Hepatocyte (in vitro differentiated cells): ENCODE measurements around the gene PHACTR3. TPM values are rescaled to one million over a fixed set of nuclear protein-coding genes. Genes with fewer than 3 reads are reported as not detected.

Source experiments
- DNase-seq: peaks from one replicate; pipeline ENCODE4 v3.0.0-alpha.2; 2016; ENCODE audit warnings: low spot score
- H2AFZ ChIP-seq: fragments of 200-600 bp; sonication (generic); 2 replicates; pipeline ENCODE4 v1.6.0; 2016; ENCODE audit warnings: antibody characterized with exemption, mild to moderate bottlenecking
- H3K27ac ChIP-seq: fragments of 200-600 bp; sonication (generic); 2 replicates; pipeline ENCODE4 v1.5.1; 2016; ENCODE audit warnings: mild to moderate bottlenecking
- H3K27me3 ChIP-seq: fragments of 200-600 bp; sonication (generic); 2 replicates; pipeline ENCODE4 v1.6.1; 2016
- H3K36me3 ChIP-seq: fragments of 200-600 bp; sonication (generic); replicated peaks from 2 replicates; pipeline ENCODE4 v1.5.1; 2016; ENCODE audit warnings: low read depth; ENCODE audit not compliant: insufficient read depth
- H3K4me1 ChIP-seq: fragments of 200-600 bp; sonication (generic); 2 replicates; pipeline ENCODE4 v1.5.1; 2016; ENCODE audit warnings: mild to moderate bottlenecking, moderate library complexity; ENCODE audit not compliant: insufficient read depth
- H3K4me2 ChIP-seq: fragments of 200-600 bp; sonication (generic); 2 replicates; pipeline ENCODE4 v1.6.0; 2016
- H3K4me3 ChIP-seq: fragments of 200-600 bp; sonication (generic); 2 replicates; pipeline ENCODE4 v1.5.1; 2016; ENCODE audit warnings: mild to moderate bottlenecking
- H3K79me2 ChIP-seq: fragments of 200-600 bp; sonication (generic); 2 replicates; pipeline ENCODE4 v1.6.0; 2017; ENCODE audit warnings: mild to moderate bottlenecking
- H3K9me2 ChIP-seq: fragments of 200-600 bp; sonication (generic); replicated peaks from 2 replicates; pipeline ENCODE4 v1.6.0; 2017; ENCODE audit warnings: mild to moderate bottlenecking; ENCODE audit not compliant: insufficient read depth
- H3K9me3 ChIP-seq: fragments of 200-600 bp; sonication (generic); 2 replicates; pipeline ENCODE4 v1.5.1; 2016; ENCODE audit warnings: low read depth, mild to moderate bottlenecking
- H4K20me1 ChIP-seq: fragments of 200-600 bp; sonication (generic); 2 replicates; pipeline ENCODE4 v1.6.0; 2016; ENCODE audit warnings: mild to moderate bottlenecking; ENCODE audit not compliant: insufficient read depth, poor library complexity, severe bottlenecking
- EZH2 ChIP-seq: fragments of 200-600 bp; sonication (generic); IDR thresholded peaks from 2 replicates; pipeline ENCODE4 v1.6.1; 2016; ENCODE audit warnings: antibody characterized with exemption, mild to moderate bottlenecking, borderline replicate concordance
- EZH2phosphoT487 ChIP-seq: fragments of 200-600 bp; sonication (generic); IDR thresholded peaks from one replicate; pipeline ENCODE4 v1.6.1; 2018; ENCODE audit warnings: antibody characterized with exemption, mild to moderate bottlenecking, low read depth, moderate library complexity; ENCODE audit not compliant: unreplicated experiment, severe bottlenecking
- WGBS: methylation state at CpG from one replicate; pipeline ENCODE4 v1.1.6; 2016; ENCODE audit warnings: low lambda C conversion rate; ENCODE audit errors: missing lambda C conversion rate; 5-methylcytosine and 5-hydroxymethylcytosine counted together
- polyA plus RNA-seq: library from polyadenylated mRNA; unstranded; fragments of >200 nt; fragmentation: Nextera tagmentation; extraction: Ambion mirVana; gene quantifications from 2 replicates; pipeline ENCODE4 v1.2.1, GENCODE V29; 2016
- total RNA-seq: library from RNA; depleted of rRNA; stranded (reverse); fragments of >200 nt; gene quantifications from 2 replicates; pipeline ENCODE4 v1.2.3, GENCODE V29; 2014
- TF ChIP-seq, protein P1 (sequence below): fragments of 200-600 bp; sonication (generic); IDR thresholded peaks from 2 replicates; pipeline ENCODE4 v1.5.1; 2016; ENCODE audit warnings: antibody characterized with exemption, mild to moderate bottlenecking; ENCODE audit not compliant: poor library complexity

The PHACTR3 gene
- total and polyA plus RNA-seq, 2 experiments from 2014 or later: 5.2 to 7.5 TPM

DNA sequence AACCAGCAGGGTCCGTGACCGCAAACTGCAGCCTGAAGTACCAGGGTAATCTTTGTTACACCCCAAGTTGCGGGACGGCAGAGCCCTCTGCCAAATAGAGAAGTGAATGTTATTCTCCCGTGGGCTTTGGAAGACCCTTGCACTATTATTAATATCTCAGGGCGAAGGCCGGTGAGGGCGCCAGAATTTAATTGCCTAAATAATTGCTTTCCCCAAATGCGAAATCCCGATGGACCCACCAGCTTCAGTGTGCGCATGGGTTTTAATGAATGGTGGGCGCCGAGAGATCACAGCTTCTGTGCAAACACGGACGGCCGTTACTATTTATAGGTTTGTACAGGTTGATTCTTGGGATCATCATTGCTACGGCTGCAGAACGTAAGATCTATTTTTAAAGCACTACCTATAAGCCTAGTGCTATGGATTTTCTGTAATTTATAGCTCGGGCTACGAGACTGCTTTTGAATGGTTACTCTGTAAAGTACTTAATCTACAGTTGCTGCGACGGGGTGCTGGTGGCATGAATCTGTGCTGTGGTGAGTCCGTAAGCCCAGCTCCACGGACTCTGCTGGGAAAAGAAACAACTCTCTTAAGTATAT lies 15.2 kb upstream of the PHACTR3 start:
- Histone ChIP-seq H3K79me2 (no peaks in the 10 kb centered on the region), H3K9me3 (no peaks in the 10 kb centered on the region), H3K4me1 (no peaks in the 10 kb centered on the region), H3K4me2 (no peak overlapping the region), H3K36me3 (no peaks in the 10 kb centered on the region), H3K9me2 (no peaks in the 10 kb centered on the region), H3K27me3 (peaks cover 19% of the 10 kb centered on the region), H3K27ac (no peak overlapping the region), H3K4me3 (no peak overlapping the region), H2AFZ (no peak overlapping the region), H4K20me1 (no peaks in the 10 kb centered on the region)
- WGBS: 90% methylated on average over 24 of the region's 24 CpGs
- no peak for TF ChIP-seq EZH2phosphoT487
- no peak for TF ChIP-seq EZH2
- TF ChIP-seq, protein P1, sequence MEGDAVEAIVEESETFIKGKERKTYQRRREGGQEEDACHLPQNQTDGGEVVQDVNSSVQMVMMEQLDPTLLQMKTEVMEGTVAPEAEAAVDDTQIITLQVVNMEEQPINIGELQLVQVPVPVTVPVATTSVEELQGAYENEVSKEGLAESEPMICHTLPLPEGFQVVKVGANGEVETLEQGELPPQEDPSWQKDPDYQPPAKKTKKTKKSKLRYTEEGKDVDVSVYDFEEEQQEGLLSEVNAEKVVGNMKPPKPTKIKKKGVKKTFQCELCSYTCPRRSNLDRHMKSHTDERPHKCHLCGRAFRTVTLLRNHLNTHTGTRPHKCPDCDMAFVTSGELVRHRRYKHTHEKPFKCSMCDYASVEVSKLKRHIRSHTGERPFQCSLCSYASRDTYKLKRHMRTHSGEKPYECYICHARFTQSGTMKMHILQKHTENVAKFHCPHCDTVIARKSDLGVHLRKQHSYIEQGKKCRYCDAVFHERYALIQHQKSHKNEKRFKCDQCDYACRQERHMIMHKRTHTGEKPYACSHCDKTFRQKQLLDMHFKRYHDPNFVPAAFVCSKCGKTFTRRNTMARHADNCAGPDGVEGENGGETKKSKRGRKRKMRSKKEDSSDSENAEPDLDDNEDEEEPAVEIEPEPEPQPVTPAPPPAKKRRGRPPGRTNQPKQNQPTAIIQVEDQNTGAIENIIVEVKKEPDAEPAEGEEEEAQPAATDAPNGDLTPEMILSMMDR: no peak
- DNase-seq: no peak

DNA sequence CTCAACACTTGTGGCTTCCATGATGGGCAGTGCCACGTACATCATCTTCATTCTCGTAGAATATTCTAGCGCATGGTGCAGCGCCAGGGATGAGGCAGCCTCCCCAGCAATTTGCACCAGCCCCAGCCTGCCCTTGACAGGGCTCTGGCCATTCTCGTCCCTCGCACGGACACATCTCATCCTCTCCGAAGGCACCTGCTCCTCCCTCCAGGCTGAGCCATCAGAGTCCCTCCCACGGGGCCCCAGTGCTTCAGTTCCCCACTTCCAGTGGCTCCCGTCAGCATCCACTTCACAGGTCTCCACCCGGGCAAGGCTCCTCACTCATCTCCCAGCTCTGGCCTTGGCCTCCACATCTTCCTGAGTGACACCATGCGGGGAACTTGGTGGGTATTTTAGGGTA lies 13.3 kb upstream of the PHACTR3 start:
- Histone ChIP-seq H3K79me2 (no peaks in the 10 kb centered on the region), H3K9me2 (no peaks in the 10 kb centered on the region), H3K27ac (no peak overlapping the region), H3K4me2 (no peak overlapping the region), H2AFZ (no peak overlapping the region), H3K4me3 (no peak overlapping the region), H3K4me1 (no peaks in the 10 kb centered on the region), H4K20me1 (no peaks in the 10 kb centered on the region), H3K36me3 (no peaks in the 10 kb centered on the region), H3K27me3 (peaks cover 28% of the 10 kb centered on the region), H3K9me3 (no peaks in the 10 kb centered on the region)
- WGBS: 88% methylated on average over 12 of the region's 12 CpGs
- no peak for DNase-seq
- TF ChIP-seq EZH2phosphoT487: no peak
- TF ChIP-seq, protein P1: no peak

DNA sequence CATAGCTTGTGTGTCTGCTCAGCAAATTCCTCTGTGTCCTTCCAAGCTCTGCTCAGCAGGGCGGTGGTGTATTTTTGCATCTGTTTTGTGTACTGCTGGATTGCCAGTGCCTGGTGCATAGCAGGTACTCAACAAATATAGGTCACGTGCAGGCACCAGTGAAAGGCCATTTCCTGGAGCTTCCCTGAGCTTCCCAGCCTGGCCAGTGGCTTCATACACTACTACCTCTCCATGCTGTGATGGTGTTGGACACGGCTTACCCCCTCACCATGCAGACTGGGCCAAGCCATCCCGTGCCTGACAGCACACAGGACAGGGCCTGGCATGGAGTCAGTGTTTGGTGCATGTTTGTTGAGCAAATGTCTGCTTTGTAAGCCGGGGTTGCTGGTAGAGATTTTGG lies 7.7 kb upstream of the PHACTR3 start:
- Histone ChIP-seq H2AFZ (no peak overlapping the region), H3K27me3 (peaks cover 65% of the 10 kb centered on the region), H4K20me1 (no peaks in the 10 kb centered on the region), H3K79me2 (no peaks in the 10 kb centered on the region), H3K4me2 (no peak overlapping the region), H3K36me3 (no peaks in the 10 kb centered on the region), H3K9me3 (no peaks in the 10 kb centered on the region), H3K9me2 (no peaks in the 10 kb centered on the region), H3K4me1 (no peaks in the 10 kb centered on the region), H3K4me3 (no peak overlapping the region), H3K27ac (no peak overlapping the region)
- TF ChIP-seq EZH2phosphoT487 (no peak), EZH2 (no peak)
- TF ChIP-seq, protein P1: no peak
- no peak for DNase-seq
- WGBS: 51% methylated on average over 5 of the region's 5 CpGs
